ENCODE measurements around the gene OR9Q1. TPM values are rescaled to one million over a fixed set of nuclear protein-coding genes. Genes with fewer than 3 reads are reported as not detected.
"Not testable (repeated sequence)": the region's sequence is repeated elsewhere in the genome, so short reads cannot be mapped to it uniquely, and the experiment has no call there.

OR9Q1 gene
- total RNA-seq, 2 experiments from 2014 or later, result not detected

- Mint-ChIP-seq H3K27ac (no peak overlapping the region), H3K4me3 (no peak overlapping the region), H3K4me1 (no peaks in the 10 kb centered on the region), H3K27me3 (peaks cover 23% of the 10 kb centered on the region), H3K36me3 (ENCODE audit: low read depth) (no peaks in the 10 kb centered on the region), H3K9me3 (ENCODE audit: low read depth) (peaks cover 6% of the 10 kb centered on the region)
- ChIA-PET POLR2A (no interaction called here), CTCF (no interaction called here)
- DNase-seq, result no peak
- intact Hi-C loops (cut with DNase I, micrococcal nuclease), result no loop called here
- ATAC-seq, result no peak
These were observed 175.6 kb downstream of the OR9Q1 start for GRCh38 chr11:58199271-58199670.

GRCh38 chr11:58204042-58204441, 180.4 kb downstream of the OR9Q1 start, which contains the start of gene OR1S2:
OR1S2 (minus strand) TSS chr11:58204142; CDS start chr11:58204142, 0 bp downstream.
- no peak for DNase-seq
- H3K27me3 Mint-ChIP-seq, result peaks cover 23% of the 10 kb centered on the region

DNA sequence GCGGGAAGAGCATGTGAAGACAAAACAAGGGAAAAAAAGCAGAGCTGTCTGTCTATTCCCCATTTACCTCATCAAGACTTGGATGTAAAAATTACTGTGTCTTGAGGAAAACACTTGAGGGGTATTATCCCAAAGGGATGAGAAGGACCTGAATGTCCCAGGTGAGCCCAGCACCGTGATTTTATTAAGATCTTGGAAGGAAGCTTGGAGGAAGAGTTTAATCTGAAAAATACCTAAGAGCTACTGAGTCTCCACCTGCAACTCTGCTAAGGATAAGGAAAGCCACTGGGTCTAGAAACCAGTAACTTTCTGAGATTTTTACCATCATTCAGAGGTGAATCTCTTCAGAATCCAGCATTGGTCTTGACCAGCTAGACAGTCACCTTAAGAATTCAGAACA, 188.7 kb downstream of the OR9Q1 start, which contains the start of gene OR1S1:
OR1S1 (plus strand) TSS at position 301 of the 400 bp plus-strand sequence.
- H3K27ac Mint-ChIP-seq; POLR2A ChIA-PET; H3K4me1 Mint-ChIP-seq; ATAC-seq; DNase-seq; intact Hi-C loops (cut with DNase I, micrococcal nuclease); H3K36me3 Mint-ChIP-seq (ENCODE audit: low read depth); CTCF ChIA-PET; H3K4me3 Mint-ChIP-seq; H3K9me3 Mint-ChIP-seq (ENCODE audit: low read depth): not testable (repeated sequence)
- peaks cover 10% of the 10 kb centered on the region for H3K27me3 Mint-ChIP-seq

More at GRCh38 chr11:58204042-58204441, 180.4 kb downstream of the OR9Q1 start, which contains the start of gene OR1S2:
- Mint-ChIP-seq H3K27ac (no peak within 1 kb of the TSS), H3K4me1 (no peaks in the 10 kb centered on the region), H3K36me3 (ENCODE audit: low read depth) (no peaks in the 10 kb centered on the region), H3K9me3 (ENCODE audit: low read depth) (no peaks in the 10 kb centered on the region), H3K4me3 (no peak within 1 kb of the TSS)
- ChIA-PET CTCF (no interaction called here), POLR2A (no interaction called here)
- ATAC-seq, result no peak
- intact Hi-C loops (cut with DNase I, micrococcal nuclease), result no loop called here

- H3K36me3 Mint-ChIP-seq (ENCODE audit: low read depth), result no peaks in the 10 kb centered on the region
- POLR2A ChIA-PET, result no interaction called here
- intact Hi-C loops (cut with DNase I, micrococcal nuclease), result no loop called here
- ATAC-seq (no peak), DNase-seq (no peak)
- peaks cover 3% of the 10 kb centered on the region for H3K27me3 Mint-ChIP-seq
- no peak overlapping the region for H3K4me3 Mint-ChIP-seq
- H3K4me1 Mint-ChIP-seq, result no peaks in the 10 kb centered on the region
- no peak overlapping the region for H3K27ac Mint-ChIP-seq
- no peaks in the 10 kb centered on the region for H3K9me3 Mint-ChIP-seq (ENCODE audit: low read depth)
- CTCF ChIA-PET, result no interaction called here
These were observed 192.8 kb downstream of the OR9Q1 start for GRCh38 chr11:58216476-58216875.

GRCh38 chr11:58222721-58223120, 199.0 kb downstream of the OR9Q1 start:
- no peaks in the 10 kb centered on the region for H3K4me1 Mint-ChIP-seq
- no peak overlapping the region for H3K27ac Mint-ChIP-seq
- intact Hi-C loops (cut with DNase I, micrococcal nuclease), result no loop called here
- peaks cover 5% of the 10 kb centered on the region for H3K27me3 Mint-ChIP-seq
- ChIA-PET POLR2A (no interaction called here), CTCF (no interaction called here)
- H3K36me3 Mint-ChIP-seq (ENCODE audit: low read depth), result no peaks in the 10 kb centered on the region
- DNase-seq (no peak), ATAC-seq (no peak)
- H3K9me3 Mint-ChIP-seq (ENCODE audit: low read depth), result no peaks in the 10 kb centered on the region
- H3K4me3 Mint-ChIP-seq, result no peak overlapping the region

DNA sequence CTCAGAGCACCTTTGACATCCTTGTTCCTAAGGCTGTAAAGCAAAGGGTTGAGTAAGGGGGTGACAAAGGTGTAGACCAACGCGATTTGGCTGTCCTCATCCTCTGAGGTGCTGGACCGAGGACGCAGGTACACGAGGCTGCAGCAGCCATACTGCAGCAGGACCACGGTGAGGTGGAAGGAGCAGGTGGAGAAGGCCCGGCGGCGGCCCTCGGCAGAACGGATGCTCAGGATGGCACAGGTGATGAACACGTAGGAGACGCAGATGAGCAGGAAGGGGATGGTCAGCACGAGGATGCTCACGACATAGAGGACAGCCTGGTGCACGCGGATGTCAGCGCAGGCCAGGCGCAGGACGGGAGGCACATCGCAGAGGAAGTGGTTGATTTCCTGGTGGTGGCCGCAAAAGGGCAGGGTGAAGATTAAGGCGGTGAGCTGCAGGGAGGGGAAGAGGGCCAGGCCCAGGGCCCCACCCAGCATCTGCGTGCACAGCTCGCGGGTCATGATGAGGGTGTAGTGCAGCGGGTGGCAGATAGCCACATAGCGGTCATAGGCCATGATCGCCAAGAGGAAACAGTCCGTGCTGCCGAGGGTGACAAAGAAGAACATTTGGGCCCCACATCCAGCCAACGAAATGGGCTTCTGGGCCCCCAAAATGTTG, 204.4 kb downstream of the OR9Q1 start:
- H3K27ac Mint-ChIP-seq, result no peak overlapping the region
- ChIA-PET POLR2A (no interaction called here), CTCF (no interaction called here)
- H3K9me3 Mint-ChIP-seq (ENCODE audit: low read depth), result no peaks in the 10 kb centered on the region
- intact Hi-C loops (cut with DNase I, micrococcal nuclease), result no loop called here
- DNase-seq (no peak), ATAC-seq (no peak)
- no peaks in the 10 kb centered on the region for H3K4me1 Mint-ChIP-seq
- H3K27me3 Mint-ChIP-seq, result peaks cover 10% of the 10 kb centered on the region
- no peak overlapping the region for H3K4me3 Mint-ChIP-seq
- no peaks in the 10 kb centered on the region for H3K36me3 Mint-ChIP-seq (ENCODE audit: low read depth)

Other genes starting within 250 kb of the OR9Q1 start
- not detected for gene OR6Q1, start 7.1 kb downstream of the OR9Q1 start, total RNA-seq
- not detected for gene OR9I1, start 101.6 kb downstream of the OR9Q1 start, total RNA-seq
- gene OR9Q2, start 165.2 kb downstream of the OR9Q1 start, total RNA-seq, result not detected
- gene OR1S2, start 180.3 kb downstream of the OR9Q1 start, total RNA-seq, result not detected
- not detected for gene OR1S1, start 188.8 kb downstream of the OR9Q1 start, total RNA-seq
- gene OR10Q1, start 205.0 kb downstream of the OR9Q1 start, total RNA-seq, result not detected
- gene OR10W1, start 244.4 kb downstream of the OR9Q1 start, total RNA-seq, result not detected

Measured in activated CD4-positive, alpha-beta T cell treated with anti-CD3 and anti-CD28 coated beads for 36 hours (primary cell).